GM23338 (cell line): Measurements from ENCODE around the gene ABCB6. TPM values are rescaled to one million over a fixed set of nuclear protein-coding genes. Genes with fewer than 3 reads are reported as not detected.

Experiments used
- ATAC-seq: fragments of 200-7000 bp; cut with Tn5 transposase; 3 replicates; pipeline ENCODE4 v1.9.1; 2020
- DNase-seq: peaks from one replicate; pipeline ENCODE4 v3.0.0-alpha.2; 2015; ENCODE audit warnings: low spot score
- H2AFZ ChIP-seq: fragments of 200-600 bp; sonication (generic); 2 replicates; pipeline ENCODE4 v1.8.0; 2016; ENCODE audit warnings: antibody characterized with exemption, mild to moderate bottlenecking, moderate library complexity
- H3F3A ChIP-seq: fragments of 200-600 bp; sonication (generic); replicated peaks from 2 replicates; pipeline ENCODE4 v1.8.0; 2017; ENCODE audit warnings: antibody characterized with exemption, mixed run types, low read depth
- H3K27ac ChIP-seq: fragments of 200-600 bp; sonication (generic); 2 replicates; pipeline ENCODE4 v1.6.1; 2016; ENCODE audit warnings: low read depth
- H3K27me3 ChIP-seq: fragments of 200-600 bp; sonication (generic); 2 replicates; pipeline ENCODE4 v1.8.0; 2016; ENCODE audit warnings: mild to moderate bottlenecking, mixed run types, moderate library complexity; ENCODE audit not compliant: insufficient read depth
- H3K36me3 ChIP-seq: fragments of 200-600 bp; sonication (generic); 2 replicates; pipeline ENCODE4 v1.8.0; 2016; ENCODE audit warnings: mild to moderate bottlenecking; ENCODE audit not compliant: insufficient read depth
- H3K4me1 ChIP-seq: fragments of 200-600 bp; sonication (generic); 2 replicates; pipeline ENCODE4 v1.8.0; 2016; ENCODE audit warnings: mild to moderate bottlenecking, moderate library complexity; ENCODE audit not compliant: insufficient read depth
- H3K4me2 ChIP-seq: fragments of 200-600 bp; sonication (generic); 2 replicates; pipeline ENCODE4 v1.7.1; 2017; ENCODE audit warnings: mixed run types
- H3K4me3 ChIP-seq: fragments of 200-600 bp; sonication (generic); 2 replicates; pipeline ENCODE4 v1.6.1; 2016; ENCODE audit warnings: mixed run types
- H3K79me2 ChIP-seq: fragments of 200-600 bp; sonication (generic); replicated peaks from 2 replicates; pipeline ENCODE4 v1.8.0; 2017; ENCODE audit warnings: mild to moderate bottlenecking; ENCODE audit not compliant: insufficient read depth
- H3K9me2 ChIP-seq: fragments of 200-600 bp; sonication (generic); 2 replicates; pipeline ENCODE4 v1.8.0; 2017; ENCODE audit not compliant: insufficient read depth
- H4K20me1 ChIP-seq: fragments of 200-600 bp; sonication (generic); replicated peaks from 2 replicates; pipeline ENCODE4 v1.8.0; 2017; ENCODE audit warnings: mild to moderate bottlenecking; ENCODE audit not compliant: insufficient read depth
- H3K27ac Mint-ChIP-seq: 2 replicates; pipeline ENCODE4 v1.8.0; 2020; ENCODE audit warnings: inconsistent platforms, mild to moderate bottlenecking, moderate library complexity, mixed read lengths
- H3K27me3 Mint-ChIP-seq: 3 replicates; pipeline ENCODE4 v1.8.0; 2022; ENCODE audit warnings: low read depth, mild to moderate bottlenecking, moderate library complexity, mixed read lengths, inconsistent platforms; ENCODE audit not compliant: insufficient read depth, poor library complexity
- H3K36me3 Mint-ChIP-seq: 3 replicates; pipeline ENCODE4 v1.8.0; 2021; ENCODE audit warnings: low read depth, mild to moderate bottlenecking, inconsistent platforms, moderate library complexity, mixed read lengths
- H3K4me1 Mint-ChIP-seq: 3 replicates; pipeline ENCODE4 v1.8.0; 2020; ENCODE audit warnings: mild to moderate bottlenecking, inconsistent platforms, mixed read lengths
- H3K4me3 Mint-ChIP-seq: 3 replicates; pipeline ENCODE4 v1.8.0; 2021; ENCODE audit warnings: moderate library complexity, mild to moderate bottlenecking, inconsistent platforms, mixed read lengths
- H3K9me3 Mint-ChIP-seq: 3 replicates; pipeline ENCODE4 v1.8.0; 2020; ENCODE audit warnings: moderate library complexity, mild to moderate bottlenecking, inconsistent platforms, mixed read lengths
- CREB1 ChIP-seq: fragments of 250-450 bp; sonication (Bioruptor Pico); IDR thresholded peaks from 2 replicates; pipeline ENCODE4 v1.5.0; 2020; ENCODE audit warnings: low read depth, mild to moderate bottlenecking, moderate library complexity
- EZH2 ChIP-seq: fragments of 200-600 bp; sonication (generic); IDR thresholded peaks from one replicate; pipeline ENCODE4 v1.8.0; 2017; ENCODE audit warnings: antibody characterized with exemption, mild to moderate bottlenecking, low read depth; ENCODE audit not compliant: unreplicated experiment
- EZH2phosphoT487 ChIP-seq: fragments of 200-600 bp; sonication (generic); IDR thresholded peaks from one replicate; pipeline ENCODE4 v1.8.1; 2018; ENCODE audit warnings: antibody characterized with exemption; ENCODE audit not compliant: unreplicated experiment
- JUNB ChIP-seq: IDR thresholded peaks from one replicate; pipeline ENCODE4 v1.6.1; 2016; ENCODE audit warnings: antibody characterized with exemption; ENCODE audit not compliant: unreplicated experiment
- NANOG ChIP-seq: IDR thresholded peaks from 2 replicates; pipeline ENCODE4 v1.6.1; 2016; ENCODE audit warnings: antibody characterized with exemption, borderline replicate concordance
- POLR2AphosphoS5 ChIP-seq: IDR thresholded peaks from 2 replicates; pipeline ENCODE4 v1.6.1; 2016; ENCODE audit warnings: antibody characterized with exemption, low read depth
- REST ChIP-seq: IDR thresholded peaks from one replicate; pipeline ENCODE4 v1.6.1; 2018; ENCODE audit warnings: antibody characterized with exemption; ENCODE audit not compliant: unreplicated experiment
- STAT1 ChIP-seq: IDR thresholded peaks from one replicate; pipeline ENCODE4 v1.6.1; 2016; ENCODE audit warnings: antibody characterized with exemption; ENCODE audit not compliant: unreplicated experiment
- ZNF114 ChIP-seq: fragments of 250-450 bp; sonication (Bioruptor Pico); IDR thresholded peaks from 2 replicates; pipeline ENCODE4 v1.5.0; 2020; ENCODE audit warnings: mild to moderate bottlenecking, moderate library complexity
- ZNF331 ChIP-seq: fragments of 250-450 bp; sonication (Bioruptor Pico); IDR thresholded peaks from 2 replicates; pipeline ENCODE4 v1.5.0; 2020; ENCODE audit warnings: low read depth, mild to moderate bottlenecking, moderate library complexity
- ZNF462 ChIP-seq: fragments of 250-450 bp; sonication (Bioruptor Pico); IDR thresholded peaks from 2 replicates; pipeline ENCODE4 v1.5.0; 2020; ENCODE audit warnings: mild to moderate bottlenecking, moderate library complexity
- polyA plus RNA-seq: library from polyadenylated mRNA; unstranded; fragments of >200 nt; fragmentation: Nextera tagmentation; extraction: Ambion mirVana; gene quantifications from 2 replicates; pipeline ENCODE4 v1.2.1, GENCODE V29; 2016
- total RNA-seq: library from RNA; depleted of rRNA; stranded (reverse); fragments of >200 nt; shearing (Covaris generic); gene quantifications from 2 replicates; pipeline ENCODE4 v1.2.3, GENCODE V29; 2014
- TF ChIP-seq, protein P1 (sequence below): IDR thresholded peaks from 2 replicates; pipeline ENCODE4 v1.6.1; 2016; ENCODE audit warnings: antibody characterized with exemption

The ABCB6 gene
- total and polyA plus RNA-seq, 2 experiments from 2014 or later: 26.2 to 35.1 TPM

GRCh38 chr2:219228041-219228910 is 9.5 kb upstream of the ABCB6 start (continued):
- no peak for TF ChIP-seq EZH2
- no peak for TF ChIP-seq ZNF331
- no peak for TF ChIP-seq CREB1 (CRISPR knock-in tag)
- TF ChIP-seq JUNB: no peak

- peaks cover 37% of the 10 kb centered on the region for H3K36me3 Mint-ChIP-seq
- no peak overlapping the region for H3K4me3 ChIP-seq
- 0 out of 2 replicates have a peak, but pooled peaks cover 5% of the 10 kb centered on the region for H3K36me3 ChIP-seq
- H3K79me2 ChIP-seq: peaks cover 4% of the 10 kb centered on the region; the same call in 1 of the 2 replicates
- H3F3A ChIP-seq: peaks cover 4% of the 10 kb centered on the region
- H3K4me1 Mint-ChIP-seq: peaks cover 9% of the 10 kb centered on the region
- DNase-seq: no peak
- peaks cover 5% of the 10 kb centered on the region for H3K4me1 ChIP-seq
- no peak overlapping the region for H3K27ac ChIP-seq
- H3K27me3 ChIP-seq: no peaks in the 10 kb centered on the region
- TF ChIP-seq STAT1: no peak
- no peak for TF ChIP-seq POLR2AphosphoS5
- TF ChIP-seq REST: no peak
- TF ChIP-seq, protein P1, sequence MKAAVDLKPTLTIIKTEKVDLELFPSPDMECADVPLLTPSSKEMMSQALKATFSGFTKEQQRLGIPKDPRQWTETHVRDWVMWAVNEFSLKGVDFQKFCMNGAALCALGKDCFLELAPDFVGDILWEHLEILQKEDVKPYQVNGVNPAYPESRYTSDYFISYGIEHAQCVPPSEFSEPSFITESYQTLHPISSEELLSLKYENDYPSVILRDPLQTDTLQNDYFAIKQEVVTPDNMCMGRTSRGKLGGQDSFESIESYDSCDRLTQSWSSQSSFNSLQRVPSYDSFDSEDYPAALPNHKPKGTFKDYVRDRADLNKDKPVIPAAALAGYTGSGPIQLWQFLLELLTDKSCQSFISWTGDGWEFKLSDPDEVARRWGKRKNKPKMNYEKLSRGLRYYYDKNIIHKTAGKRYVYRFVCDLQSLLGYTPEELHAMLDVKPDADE: no peak
- no peak for TF ChIP-seq JUNB
- no peak for TF ChIP-seq CREB1 (CRISPR knock-in tag)
- no peak for TF ChIP-seq EZH2phosphoT487
- TF ChIP-seq NANOG: no peak
- TF ChIP-seq ZNF462 (CRISPR knock-in tag): no peak
- TF ChIP-seq ZNF114: no peak
- no peak overlapping the region for H3K27ac Mint-ChIP-seq
- no peak overlapping the region for H3K4me3 Mint-ChIP-seq
- no peaks in the 10 kb centered on the region for H3K9me2 ChIP-seq
- no peaks in the 10 kb centered on the region; the same call in 1 of the 2 replicates for H4K20me1 ChIP-seq
- H2AFZ ChIP-seq: no peak overlapping the region
- no peak overlapping the region for H3K4me2 ChIP-seq
- peaks cover 11% of the 10 kb centered on the region for H3K27me3 Mint-ChIP-seq
- ATAC-seq: no peak
- H3K9me3 Mint-ChIP-seq: peaks cover 2% of the 10 kb centered on the region; the same call in 1 of the 3 replicates
Measured at GRCh38 chr2:219225350-219225749, 6.6 kb upstream of the ABCB6 start.
